Femur (tissue), 1 donor: ENCODE results near the gene ERFE.
"Not testable (repeated sequence)": the region's sequence is repeated elsewhere in the genome, so short reads cannot be mapped to it uniquely, and the experiment has no call there.

ENCODE experiments used
- DNase-seq: peaks from one replicate; pipeline ENCODE4 v3.0.0-alpha.2; 2017

ERFE gene, protein sequence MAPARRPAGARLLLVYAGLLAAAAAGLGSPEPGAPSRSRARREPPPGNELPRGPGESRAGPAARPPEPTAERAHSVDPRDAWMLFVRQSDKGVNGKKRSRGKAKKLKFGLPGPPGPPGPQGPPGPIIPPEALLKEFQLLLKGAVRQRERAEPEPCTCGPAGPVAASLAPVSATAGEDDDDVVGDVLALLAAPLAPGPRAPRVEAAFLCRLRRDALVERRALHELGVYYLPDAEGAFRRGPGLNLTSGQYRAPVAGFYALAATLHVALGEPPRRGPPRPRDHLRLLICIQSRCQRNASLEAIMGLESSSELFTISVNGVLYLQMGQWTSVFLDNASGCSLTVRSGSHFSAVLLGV

DNA sequence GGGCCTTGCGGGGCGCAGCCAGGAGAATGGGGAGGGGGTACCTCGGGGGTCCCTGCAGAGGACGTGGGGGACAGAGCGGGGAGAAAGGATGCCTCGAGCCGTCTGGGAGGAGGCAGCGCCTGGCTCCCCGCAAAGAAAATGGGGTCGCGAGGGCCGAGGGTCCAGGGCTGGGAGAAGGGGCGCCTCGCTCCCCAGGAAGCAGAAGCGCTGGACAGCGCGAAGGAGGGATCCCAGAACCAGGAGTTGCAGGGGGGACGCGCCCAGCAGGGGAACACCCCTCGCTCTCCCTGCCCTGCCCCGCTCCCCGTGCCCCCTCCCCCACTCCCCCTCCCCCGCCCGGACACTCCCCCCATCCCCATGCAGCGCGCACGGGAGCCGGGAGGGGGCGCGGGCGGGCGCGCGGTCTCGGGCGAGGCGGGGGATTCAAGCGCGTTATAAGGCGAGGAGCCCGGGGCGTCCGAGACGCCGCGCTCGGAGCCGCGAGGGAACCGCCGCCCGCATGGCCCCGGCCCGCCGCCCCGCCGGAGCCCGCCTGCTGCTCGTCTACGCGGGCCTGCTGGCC, at the start of gene ERFE:
ERFE (plus strand) TSS at position 462 of the 562 bp plus-strand sequence; CDS start at position 500, 38 bp downstream.
- peak; percentile 60 for DNase-seq

DNA sequence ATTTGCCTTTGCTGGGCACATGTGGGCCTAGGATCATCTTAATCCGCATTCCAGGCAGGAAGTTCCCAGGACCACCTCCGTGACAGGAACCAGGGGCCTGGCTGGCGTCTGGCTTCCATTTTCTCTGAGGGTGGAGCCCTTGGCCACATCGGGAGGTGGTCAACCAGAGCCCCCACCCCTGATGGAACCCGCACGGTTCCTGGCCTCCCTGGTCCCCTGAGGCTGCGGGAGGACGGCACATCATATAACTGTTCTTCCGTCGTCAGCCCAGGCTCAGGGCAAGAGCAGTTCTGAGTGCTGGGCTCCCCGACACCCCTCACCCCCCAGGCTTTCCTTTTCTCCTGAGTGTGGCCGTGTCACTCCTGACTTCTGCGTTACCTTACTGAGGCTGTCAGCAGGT, 45.2 kb upstream of the ERFE start:
- no peak for DNase-seq

DNA sequence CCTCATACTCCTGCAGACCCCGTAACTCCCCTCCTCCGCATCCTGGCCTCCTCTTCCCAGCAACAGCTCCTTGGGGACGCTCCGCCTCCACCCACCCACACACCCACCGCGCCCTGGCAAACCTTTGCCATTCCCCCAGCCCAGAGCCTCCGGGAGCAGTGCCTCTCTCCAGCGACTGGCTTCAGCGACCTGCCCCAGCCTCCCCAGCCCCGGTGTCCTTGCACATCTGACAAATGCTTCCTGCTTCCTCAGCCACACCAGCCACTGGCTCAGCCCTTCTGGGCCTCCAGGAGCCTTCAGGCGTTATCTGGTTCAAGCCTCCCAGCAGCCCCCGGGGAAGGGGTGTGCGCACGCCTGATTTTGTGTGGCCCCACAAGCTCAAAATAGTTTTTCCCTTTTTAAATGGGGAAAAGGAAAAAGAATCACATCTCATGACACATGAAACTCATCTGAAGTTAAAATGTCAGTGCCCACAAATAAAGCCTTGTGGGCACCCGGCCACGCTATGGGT, 44.4 kb upstream of the ERFE start:
- DNase-seq = no peak

DNA sequence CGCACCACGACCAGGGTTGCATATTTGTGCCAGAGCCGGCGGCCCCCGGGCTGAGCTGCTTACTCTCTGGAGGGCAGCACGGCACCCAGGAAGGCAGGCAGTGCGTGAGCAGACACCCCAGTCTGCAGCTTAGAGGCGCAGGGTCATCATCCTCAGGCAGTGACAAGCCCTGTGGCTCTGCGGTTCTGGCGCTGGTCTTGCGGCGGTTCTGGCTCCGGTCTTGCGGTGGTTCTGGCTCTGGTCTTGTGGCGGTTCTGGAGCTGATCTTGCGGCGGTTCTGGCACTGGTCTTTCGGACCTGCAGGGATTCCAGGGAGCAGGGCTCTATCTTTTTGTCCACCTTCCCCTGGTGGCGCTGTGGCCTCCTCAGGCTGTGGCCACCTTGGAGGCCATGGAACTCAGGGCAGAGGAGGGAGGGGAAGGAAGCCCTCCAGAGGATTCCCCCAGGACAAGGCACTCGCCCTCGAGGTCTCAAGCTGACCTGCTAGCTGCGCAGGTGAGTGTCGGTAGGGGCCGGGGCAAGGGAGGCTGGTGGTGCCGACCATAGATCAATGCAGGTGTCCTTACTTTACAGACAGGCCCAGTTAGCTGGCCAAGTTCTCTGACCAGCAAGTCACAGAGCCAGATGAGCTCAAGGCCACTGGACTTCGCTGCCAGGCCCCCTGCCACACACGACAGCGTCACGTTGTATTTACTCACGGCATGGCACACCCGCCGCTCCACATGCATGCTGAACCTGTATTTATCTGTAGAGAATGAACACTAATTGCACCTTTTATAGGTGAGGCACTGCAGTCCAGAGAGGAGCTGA, 43.7 kb upstream of the ERFE start:
- no peak for DNase-seq

DNA sequence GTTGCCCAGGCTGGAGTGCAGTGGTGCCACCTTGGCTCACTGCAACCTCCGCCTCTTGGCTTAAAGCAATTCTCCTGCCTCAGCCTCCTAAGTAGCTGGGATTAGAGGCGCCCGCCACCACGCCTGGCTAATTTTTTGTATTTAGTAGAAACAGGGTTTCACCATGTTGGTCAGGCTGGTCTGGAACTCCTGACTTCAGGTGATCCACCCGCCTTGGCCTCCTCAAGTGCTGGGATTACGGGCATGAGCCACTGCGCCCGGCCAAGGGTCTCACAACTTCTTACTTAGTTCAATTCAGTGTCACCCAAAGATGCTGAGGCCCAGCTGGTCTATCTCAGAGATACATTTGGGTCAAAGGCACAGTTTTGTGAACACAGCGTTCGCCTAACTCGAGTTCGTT, 43.1 kb upstream of the ERFE start:
- not testable (repeated sequence) for DNase-seq

DNA sequence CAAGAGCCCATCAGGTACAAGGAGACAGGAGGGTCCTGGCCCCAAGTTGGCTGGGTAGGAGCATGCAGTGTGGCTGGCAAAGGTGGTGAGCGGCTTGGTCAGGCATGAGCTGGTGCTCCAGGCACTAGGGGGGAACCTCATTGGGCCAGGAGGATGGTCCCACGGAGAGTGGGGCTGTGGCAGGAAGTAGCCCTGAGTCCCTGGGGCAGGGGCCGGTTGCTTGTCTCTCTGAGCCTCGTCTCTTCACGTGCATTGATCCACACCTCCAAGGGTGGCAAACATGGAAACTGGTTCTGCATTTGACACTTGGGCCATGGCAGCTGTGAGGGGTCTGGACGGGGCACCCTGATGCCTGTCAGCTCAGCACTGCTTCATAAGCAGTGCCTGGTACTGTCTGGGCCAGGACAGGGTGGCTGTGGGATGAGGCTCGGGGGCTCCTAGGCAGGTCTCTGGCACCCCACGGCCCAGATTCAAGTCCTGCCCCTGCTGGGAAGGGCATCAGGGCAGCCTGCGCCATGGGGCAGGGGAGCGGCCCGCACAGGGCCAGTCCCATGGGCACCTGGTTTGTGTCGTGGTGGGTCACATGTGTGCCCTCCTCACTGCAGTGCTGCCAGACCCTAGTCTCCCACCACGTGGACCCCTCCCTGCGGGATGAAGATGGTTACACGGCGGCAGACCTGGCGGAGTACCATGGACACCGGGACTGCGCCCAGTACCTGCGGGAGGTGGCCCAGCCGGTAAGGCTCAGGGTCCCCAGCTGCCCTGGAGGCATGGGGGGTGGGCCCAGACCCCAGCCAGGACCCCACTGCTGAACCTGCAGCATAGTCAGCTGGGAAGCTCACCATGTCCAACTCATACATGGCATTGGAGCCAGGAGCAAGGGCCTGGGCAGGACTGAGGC, 42.2 kb upstream of the ERFE start:
- DNase-seq = no peak

DNA sequence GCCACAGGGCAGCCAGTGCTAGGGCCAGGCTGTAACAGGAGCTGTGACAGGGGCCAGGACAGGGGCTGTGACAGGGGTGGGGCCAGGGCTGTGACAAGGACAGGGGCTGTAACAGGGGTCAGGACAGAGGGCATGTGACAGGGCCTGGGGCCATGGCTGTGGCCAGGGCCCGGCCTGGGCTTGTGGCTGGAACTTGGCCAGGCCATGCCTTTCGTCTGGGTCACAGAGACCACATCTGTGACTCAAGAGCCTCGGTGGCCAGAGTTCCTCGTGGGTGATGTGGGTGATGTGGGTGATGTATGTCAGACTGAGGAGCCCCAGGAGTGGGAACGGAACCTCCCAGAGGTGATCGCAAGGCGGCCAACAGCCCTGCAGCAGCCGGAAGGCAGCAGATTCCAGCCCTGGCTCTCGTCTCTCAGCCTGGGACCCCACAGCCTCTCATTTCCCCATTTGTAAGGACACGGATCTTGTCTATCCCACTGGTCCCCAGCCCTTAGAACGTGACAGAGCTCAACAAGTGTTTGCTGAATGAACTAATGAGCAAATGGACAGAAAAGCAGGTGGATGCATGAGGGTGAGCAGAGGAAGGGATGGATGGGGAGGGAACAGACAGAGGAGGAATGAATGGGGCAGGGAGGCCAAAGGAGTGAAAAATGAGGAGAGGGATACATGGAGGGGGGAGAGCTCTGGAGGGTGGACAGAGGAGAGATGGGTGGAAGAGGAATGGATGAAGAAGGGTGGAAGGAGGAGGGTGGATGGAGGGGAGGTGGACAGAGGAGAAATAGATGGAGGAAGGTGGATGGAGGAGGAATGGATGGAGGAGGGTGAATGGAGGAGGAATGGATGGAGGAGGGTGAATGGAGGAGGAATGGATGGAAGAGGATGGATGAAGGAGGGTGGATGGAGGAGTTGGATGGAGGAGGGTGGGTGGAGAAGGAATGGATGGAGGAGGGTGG, 41.3 kb upstream of the ERFE start:
- no peak for DNase-seq

DNA sequence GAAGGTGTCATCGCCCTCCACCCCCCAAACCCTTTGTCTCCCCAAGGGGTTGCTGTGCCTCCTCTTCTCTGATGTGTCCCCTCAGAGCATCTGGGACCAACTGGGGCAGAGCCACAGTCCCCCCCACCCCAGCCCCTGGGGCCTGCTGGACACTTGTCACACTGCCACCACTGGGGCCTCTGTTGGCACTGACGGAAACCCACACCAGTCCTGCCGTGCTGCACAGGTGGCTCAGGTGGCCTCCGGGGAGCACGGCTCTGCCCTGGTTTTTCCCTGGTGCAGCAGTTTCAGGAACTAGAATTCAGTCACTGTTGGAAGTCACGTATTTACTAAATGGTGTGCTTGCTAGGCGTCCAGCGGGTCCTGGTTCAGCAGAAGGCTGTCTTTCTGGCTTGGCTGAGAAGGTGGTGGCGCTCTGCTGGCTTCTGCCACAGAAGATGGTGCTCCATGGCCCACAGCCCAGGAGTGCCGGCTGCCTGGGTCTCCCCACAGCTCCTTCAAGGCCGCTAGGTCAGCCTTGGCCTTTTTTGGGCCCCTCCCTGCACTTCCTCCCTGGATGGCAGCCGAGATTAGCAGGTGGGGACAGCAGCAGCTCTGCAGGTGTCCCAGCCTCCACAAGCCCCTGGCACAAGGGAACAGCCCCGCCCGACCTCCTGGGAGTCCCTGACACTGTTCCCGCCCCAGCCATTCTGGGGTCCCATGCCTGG, 38.9 kb upstream of the ERFE start:
- no peak for DNase-seq

DNA sequence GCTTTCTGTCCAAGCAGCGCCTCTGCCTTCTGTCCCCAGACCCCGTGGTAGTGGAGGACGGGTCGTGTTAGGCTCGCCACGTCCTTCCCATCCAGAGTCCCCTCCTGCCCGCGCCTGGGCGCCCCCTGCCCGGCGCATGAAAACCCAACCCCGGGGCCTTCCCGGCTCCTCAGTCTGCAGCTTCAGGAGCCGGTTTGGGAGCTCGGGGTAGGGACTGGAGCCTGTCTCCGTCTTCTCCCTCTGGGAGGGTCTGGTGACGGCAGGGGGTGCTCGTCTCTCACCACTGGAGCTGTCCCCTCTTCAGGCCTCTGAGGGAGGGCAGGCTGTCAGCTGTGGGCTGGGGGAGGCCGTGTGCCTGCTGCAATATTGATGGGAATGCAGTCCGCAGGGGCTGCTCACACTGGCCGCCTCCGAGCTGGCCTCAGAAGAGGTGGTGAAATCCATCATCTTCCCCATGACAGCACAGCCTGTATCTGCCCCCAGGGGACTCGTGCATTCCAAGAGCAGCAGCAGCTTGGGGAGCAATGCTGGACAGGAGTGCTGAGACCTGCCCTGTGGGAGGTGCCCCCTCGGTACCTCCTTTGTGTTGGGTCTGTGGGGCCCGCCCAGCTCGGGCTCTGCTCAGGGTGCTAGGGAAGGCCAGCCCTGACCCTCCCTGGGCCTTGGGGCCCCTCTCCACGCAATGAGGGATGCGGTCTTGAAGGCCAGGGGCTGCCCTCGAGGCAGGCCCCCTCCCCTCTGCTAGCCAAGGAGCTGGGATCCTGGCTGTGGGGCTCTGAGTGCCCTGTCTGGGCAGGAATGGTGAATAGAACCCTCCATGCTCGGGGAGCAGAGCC, 38.1 kb upstream of the ERFE start:
- no peak for DNase-seq

DNA sequence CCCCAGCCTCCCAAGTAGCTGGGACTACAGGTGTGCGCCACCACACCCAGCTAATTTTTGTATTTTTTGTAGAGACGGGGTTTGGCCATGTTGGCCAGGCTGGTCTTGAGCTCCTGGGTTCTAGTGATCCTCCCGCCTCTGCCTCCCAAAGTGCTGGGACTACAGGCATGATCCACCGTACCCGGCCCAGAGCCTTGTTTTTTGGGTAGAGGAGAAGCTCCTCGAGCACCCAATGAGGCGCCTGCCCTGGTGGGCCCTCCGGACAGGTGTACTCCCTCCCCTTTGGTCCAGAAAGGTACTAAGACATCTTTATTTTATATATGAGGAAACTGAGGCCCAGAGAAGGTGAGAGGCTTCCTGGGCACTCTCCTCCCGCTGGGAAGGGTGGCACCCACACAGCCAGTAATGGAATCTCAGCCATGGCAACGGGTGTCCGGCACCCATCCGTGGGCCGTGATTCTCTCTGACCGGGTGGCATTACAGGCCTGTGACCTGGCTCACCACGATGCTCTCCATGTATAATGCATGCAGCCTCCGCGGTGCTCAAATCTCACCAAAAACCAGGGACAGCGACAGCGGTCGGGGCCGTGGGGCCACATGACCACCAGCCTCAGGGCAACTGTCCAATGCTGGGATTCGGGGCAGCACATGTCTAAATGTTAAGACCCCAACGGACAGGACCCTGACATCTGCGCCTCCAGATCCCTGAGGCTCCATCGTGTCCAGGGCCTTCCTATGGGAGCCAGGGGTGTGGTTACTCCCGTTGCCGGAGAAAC, 37.1 kb upstream of the ERFE start:
- DNase-seq = no peak

DNA sequence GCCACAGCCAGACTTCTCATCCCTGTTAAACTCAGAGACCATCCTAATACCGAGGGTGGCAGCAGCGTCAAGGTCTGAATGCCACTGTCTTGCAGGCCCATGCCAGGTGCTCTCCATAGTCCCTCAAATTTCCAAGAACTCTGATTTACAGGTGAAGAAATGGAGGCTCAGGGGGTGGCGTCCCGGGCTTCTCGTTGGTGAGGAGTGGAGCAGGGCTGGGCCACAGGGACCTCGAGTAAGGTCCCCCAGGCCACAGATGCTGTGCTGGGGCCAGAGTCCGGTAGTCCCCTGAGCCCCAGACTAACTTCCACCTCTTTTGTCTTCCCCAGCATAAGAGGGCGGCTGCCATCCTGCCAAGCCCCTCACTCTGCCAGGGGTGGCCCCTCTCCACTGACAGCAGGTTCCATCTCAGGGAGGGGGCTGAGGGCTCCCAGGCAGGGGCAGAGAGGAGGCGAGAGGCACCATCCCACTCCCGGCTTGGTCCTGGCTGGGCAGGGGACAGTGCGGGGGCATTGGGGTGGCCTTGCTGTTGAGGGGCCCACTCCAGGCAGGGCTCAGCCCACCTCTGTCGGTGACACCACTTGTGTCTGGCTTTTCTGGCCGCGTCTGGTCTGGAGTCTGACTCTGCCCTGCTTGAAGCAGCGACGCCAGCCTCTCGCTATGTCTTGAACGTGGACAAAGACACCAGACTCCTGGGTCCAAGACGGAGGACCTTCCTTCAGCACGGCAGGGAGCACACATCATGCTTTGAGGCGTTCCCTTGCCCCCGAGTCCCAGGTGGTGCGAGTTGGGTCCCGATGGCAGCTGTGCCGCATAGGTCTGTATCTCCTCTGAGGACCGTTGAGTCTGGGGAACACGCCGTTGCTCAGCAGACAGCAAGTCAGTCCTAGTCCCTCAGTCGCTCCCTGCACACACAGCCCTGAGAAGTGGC, 36.2 kb upstream of the ERFE start:
- DNase-seq = no peak

DNA sequence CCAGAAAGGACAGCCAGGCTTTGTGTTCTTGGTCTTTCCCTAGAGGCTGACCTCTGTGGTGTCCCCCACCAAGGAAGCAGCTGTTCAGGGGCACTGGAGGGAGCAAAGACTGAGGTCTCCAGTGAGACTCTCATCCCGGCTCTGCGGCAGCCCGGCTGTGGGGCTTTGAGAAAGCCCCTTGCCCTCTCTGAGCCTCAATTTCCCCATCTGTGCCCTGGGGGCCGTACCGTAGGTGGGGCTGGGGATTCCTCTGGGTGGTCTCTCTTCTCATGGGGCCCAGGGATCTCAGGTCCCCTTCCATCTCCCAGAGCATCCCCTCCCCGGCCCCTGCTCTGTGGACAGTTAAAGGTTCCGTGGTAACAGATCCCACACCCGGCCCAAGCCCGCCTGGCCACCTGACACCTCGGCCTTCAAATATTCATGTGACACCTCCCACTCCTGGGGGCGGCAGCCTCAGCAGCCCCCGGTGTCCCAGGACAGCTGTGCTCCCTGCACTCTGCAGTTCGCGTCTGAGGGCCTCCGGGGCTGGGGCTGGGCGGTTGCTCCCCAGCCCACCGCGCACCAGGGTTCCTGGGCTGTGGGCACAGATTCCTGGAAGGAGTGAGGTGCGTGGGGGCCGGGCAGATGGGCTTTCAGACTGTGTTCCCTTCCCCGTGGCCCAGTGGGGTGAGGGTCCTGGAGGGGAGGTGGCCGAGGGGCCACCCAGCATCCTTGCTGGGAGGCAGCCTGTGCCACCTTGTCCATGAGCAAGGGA, 35.4 kb upstream of the ERFE start:
- no peak for DNase-seq

DNA sequence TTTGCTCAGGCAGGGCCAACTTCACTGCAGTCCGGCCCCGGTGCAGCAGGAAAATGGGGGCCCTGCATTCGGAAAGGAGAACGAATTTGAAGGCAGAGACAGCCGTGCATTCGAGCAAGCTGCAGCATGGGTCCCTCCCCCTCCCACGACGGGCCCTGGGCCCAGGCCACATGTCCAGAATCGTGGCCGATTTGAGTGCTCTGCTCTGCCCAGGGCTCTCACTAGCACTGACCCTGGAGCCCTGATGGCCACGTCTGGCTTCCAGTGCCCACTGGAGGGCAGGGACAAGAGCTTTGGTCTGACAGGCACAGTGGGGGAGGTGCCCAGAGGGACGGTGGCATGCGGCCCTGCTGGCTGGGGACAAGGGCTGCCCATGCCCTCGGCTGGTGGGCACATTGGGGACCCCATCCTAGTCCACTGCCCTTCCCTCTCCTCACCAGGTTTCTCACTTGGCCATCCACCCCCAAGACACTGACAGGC, 34.7 kb upstream of the ERFE start:
- DNase-seq = no peak

DNA sequence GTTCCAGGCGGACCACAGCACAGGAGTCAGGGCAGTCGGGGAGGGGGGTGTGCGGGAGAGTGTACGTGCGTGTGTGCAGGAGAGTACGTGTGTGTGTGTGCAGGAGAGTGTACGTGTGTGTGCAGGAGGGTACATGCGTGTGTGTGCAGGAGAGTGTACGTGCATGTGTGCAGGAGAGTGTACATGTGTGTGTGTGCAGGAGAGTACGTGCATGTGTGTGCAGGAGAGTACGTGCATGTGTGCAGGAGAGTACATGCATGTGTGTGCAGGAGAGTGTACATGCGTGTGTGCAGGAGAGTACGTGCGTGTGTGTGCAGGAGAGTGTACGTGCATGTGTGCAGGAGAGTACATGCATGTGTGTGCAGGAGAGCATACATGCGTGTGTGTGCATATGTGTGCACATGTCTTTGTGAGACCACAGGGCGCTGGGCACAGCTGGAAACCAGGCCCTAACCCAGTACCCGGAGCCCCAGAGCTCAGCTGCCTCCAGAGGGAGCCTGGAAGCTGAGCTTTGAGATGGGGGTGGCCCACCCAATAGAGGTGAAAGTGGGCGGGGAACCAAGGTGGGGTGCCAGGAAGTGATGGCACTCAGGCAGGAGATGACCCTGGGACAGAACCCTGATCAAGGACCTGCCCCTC, 34.2 kb upstream of the ERFE start:
- DNase-seq = no peak

DNA sequence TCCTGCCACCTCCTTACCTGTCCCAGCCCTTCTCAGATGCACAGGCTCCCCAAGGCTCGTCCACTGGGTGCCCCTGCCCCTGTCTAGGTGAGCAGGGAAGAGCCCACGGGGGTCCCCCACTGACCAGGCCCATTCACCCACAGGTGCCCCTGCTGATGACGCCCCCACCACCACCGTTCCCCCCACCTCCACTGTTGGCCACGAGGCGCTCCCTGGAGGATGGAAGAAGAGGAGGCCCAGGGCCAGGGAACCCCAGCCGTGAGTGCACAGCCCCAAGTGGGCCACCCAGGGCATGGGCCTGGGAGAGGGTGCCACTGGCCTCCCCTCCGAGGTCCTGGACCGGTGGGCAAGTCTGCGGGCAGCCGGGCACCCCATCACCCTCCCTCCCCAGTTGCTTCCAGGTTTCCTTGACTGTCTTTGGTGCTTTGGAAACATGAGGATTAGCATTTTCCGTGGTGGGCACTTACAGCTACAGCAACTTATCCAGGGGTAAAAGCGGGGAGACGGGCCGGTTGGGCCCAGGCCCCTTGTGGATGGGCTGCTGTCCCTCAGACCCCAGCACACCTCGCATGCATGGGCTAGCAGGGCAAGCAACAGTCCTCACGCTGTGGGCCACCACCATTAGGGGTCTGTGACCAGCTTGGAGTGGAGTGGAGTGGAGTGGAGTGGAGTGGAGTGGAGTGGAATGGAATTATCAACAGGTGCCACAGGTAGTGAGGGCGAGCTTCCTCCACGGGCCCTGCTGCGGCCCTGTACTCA, 33.5 kb upstream of the ERFE start:
- no peak for DNase-seq

DNA sequence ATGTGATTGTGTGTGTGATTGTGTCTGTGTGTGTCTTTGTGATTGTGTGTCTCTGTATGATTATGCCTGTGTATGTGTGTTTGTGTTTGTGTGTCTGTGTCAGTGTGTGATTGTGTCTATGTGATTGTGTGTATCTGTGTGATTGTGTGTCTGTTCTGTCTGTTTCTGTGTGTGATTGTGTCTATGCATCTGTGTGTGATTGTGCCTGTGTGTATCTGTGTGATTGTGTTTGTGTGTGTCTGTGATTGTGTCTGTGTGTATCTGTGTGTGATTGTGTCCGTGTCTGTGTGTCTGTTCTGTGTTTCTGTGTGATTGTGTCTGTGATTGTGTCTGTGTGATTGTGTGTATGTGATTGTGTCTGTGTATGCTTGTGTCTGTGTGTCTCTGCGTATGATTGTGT, 32.4 kb upstream of the ERFE start:
- DNase-seq = no peak
